Prostate gland (tissue), 2 donors: Measurements from ENCODE around the gene ZNF182. TPM values are rescaled to one million over a fixed set of nuclear protein-coding genes. Genes with fewer than 3 reads are reported as not detected.
"Not testable (repeated sequence)": the region's sequence is repeated elsewhere in the genome, so short reads cannot be mapped to it uniquely, and the experiment has no call there.

Experiments used
- DNase-seq: peaks from one replicate; pipeline ENCODE4 v3.0.0-alpha.2; 2019; ENCODE audit warnings: low spot score
- H3K27ac ChIP-seq, 2 donors: fragments of 200-600 bp; sonication (generic); 2 replicates each; pipeline ENCODE4 v1.5.1; 2017 to 2019
- H3K27me3 ChIP-seq: fragments of 200-600 bp; sonication (generic); replicated peaks from 2 replicates; pipeline ENCODE4 v1.5.1; 2019; ENCODE audit not compliant: insufficient read depth
- H3K36me3 ChIP-seq, 2 donors: fragments of 200-600 bp; sonication (generic); 1 replicate in 1 of 2; 2 replicates in 1 of 2; pipeline versions ENCODE4 v1.5.1 to v1.8.1; 2017 to 2019
- H3K4me1 ChIP-seq: fragments of 200-600 bp; sonication (generic); replicated peaks from 2 replicates; pipeline ENCODE4 v1.5.1; 2019
- H3K4me3 ChIP-seq, 2 donors: fragments of 200-600 bp; sonication (generic); 2 replicates each; pipeline ENCODE4 v1.5.1; 2017 to 2019
- H3K9me3 ChIP-seq: fragments of 200-600 bp; sonication (generic); 2 replicates; pipeline ENCODE4 v1.5.1; 2017
- CTCF ChIP-seq, 4 experiments: fragments of 200-600 bp in 2 of 4; fragments of 450-650 bp in 2 of 4; sonication (generic) in 2 of 4; IDR thresholded peaks; 1 replicate in 3 of 4; 2 replicates in 1 of 4; pipeline ENCODE4 v1.5.1; 2016 to 2019; ENCODE audit warnings: antibody characterized with exemption in 4 of 4, mild to moderate bottlenecking in 2 of 4, moderate library complexity in 2 of 4
- POLR2A ChIP-seq: fragments of 450-650 bp; IDR thresholded peaks from one replicate; pipeline ENCODE4 v1.6.1; 2016; ENCODE audit warnings: antibody characterized with exemption, mild to moderate bottlenecking
- POLR2AphosphoS5 ChIP-seq: sonication (generic); formaldehyde crosslinking; IDR thresholded peaks from one replicate; pipeline ENCODE4 v1.6.1; 2017; ENCODE audit warnings: antibody characterized with exemption
- WGBS: methylation state at CpG from one replicate; pipeline ENCODE4 v1.1.5; 2018; 5-methylcytosine and 5-hydroxymethylcytosine counted together
- intact Hi-C: fragments of 100-400 bp; cut with DNase I; formaldehyde crosslinking; loops from one replicate; pipeline ENCODE4 v1.14.2; 2022
- total RNA-seq, 2 donors: library from RNA; depleted of rRNA; stranded (reverse); fragments of >200 nt; gene quantifications; one replicate each; pipeline ENCODE4 v1.1.0, GENCODE V29; 2016

ZNF182 gene
- total RNA-seq, 2 donors from 2014 or later, result 5.6 to 6.5 TPM

- intact Hi-C loops, result no loop called here
- 84% methylated on average over 2 of the region's 2 CpGs for WGBS
- TF ChIP-seq POLR2A (no peak), CTCF (IDR thresholded peaks at IDR 0.05) (no peak), POLR2AphosphoS5 (no peak)
Measured at GRCh38 chrX:47960406-47960805, 43.4 kb downstream of the ZNF182 start.

GRCh38 chrX:47958761-47959342 is 44.9 kb downstream of the ZNF182 start:
- no peaks in the 10 kb centered on the region for H3K9me3 ChIP-seq
- no peak for DNase-seq
- WGBS, result 10% methylated on average over 2 of the region's 4 CpGs
- TF ChIP-seq POLR2AphosphoS5 (no peak), CTCF (IDR thresholded peaks at IDR 0.05) (no peak), POLR2A (no peak)
- intact Hi-C loops, result no loop called here
- H3K36me3 ChIP-seq, result no peaks in the 10 kb centered on the region
- no peak overlapping the region for H3K4me3 ChIP-seq
- no peaks in the 10 kb centered on the region for H3K4me1 ChIP-seq
- H3K27me3 ChIP-seq, result no peaks in the 10 kb centered on the region
- no peak overlapping the region for H3K27ac ChIP-seq

More at GRCh38 chrX:47960406-47960805, 43.4 kb downstream of the ZNF182 start:
- no peaks in the 10 kb centered on the region for H3K27me3 ChIP-seq
- no peaks in the 10 kb centered on the region for H3K36me3 ChIP-seq
- no peak overlapping the region for H3K4me3 ChIP-seq
- H3K9me3 ChIP-seq, result no peaks in the 10 kb centered on the region
- no peaks in the 10 kb centered on the region for H3K4me1 ChIP-seq
- no peak for DNase-seq
- no peak overlapping the region for H3K27ac ChIP-seq

GRCh38 chrX:47958206-47958605 is 45.6 kb downstream of the ZNF182 start:
- H3K4me3 ChIP-seq, intact Hi-C loops, H3K36me3 ChIP-seq, H3K27me3 ChIP-seq, DNase-seq, H3K27ac ChIP-seq, H3K4me1 ChIP-seq, H3K9me3 ChIP-seq: not testable (repeated sequence)
- 95% methylated on average over 3 of the region's 4 CpGs for WGBS

DNA sequence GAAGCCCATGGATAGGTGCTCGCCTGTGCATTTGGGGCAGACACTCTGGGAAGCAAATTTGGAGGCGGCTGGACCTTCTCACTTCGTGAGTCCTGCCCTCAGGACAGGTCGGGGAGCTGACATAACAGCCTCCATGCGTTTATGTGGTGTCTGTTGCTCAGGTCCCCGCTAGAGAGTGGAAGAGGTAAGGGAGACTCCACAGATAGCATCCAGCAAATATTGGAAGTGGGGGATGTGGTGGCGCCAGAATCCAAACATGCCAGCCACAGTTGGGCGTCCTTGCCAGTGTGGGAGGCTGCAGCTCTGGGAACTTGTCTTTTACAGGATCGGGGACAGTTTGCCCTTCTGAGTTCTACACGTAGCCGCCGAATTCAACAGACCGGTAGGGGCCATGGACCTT is 47.8 kb downstream of the ZNF182 start:
- H3K9me3 ChIP-seq, result no peaks in the 10 kb centered on the region
- DNase-seq, result no peak
- no peak overlapping the region for H3K27ac ChIP-seq
- no peaks in the 10 kb centered on the region for H3K36me3 ChIP-seq
- no peaks in the 10 kb centered on the region for H3K27me3 ChIP-seq
- intact Hi-C loops, result no loop called here
- no peaks in the 10 kb centered on the region for H3K4me1 ChIP-seq
- no peak overlapping the region for H3K4me3 ChIP-seq
- 89% methylated on average over 10 of the region's 13 CpGs for WGBS
- TF ChIP-seq CTCF (IDR thresholded peaks at IDR 0.05), result no peak
- TF ChIP-seq POLR2AphosphoS5, result no peak
- no peak for TF ChIP-seq POLR2A

DNA sequence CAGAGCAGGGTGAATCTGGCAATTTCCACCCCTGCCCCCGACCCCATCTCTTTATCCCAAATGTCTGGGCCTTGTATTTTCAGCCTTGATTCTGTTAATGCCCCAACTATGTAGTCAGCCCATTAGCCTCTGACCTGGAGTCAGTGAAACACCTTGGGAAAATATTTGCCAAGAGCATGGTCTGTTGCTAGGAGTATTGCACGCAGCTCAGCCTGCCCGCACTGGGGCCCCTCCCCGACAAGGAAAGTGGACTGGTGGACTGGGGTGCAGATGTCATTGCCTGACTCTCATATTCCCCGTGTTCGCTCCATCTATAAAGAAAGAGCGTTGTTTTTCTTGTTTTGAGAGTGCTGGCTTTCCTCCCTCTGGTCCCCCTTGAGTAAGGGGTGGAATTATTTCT is 48.5 kb downstream of the ZNF182 start:
- H3K9me3 ChIP-seq, H3K4me1 ChIP-seq, H3K4me3 ChIP-seq, H3K27me3 ChIP-seq, H3K27ac ChIP-seq, H3K36me3 ChIP-seq, DNase-seq, intact Hi-C loops: not testable (repeated sequence)
- 75% methylated on average over 5 of the region's 7 CpGs for WGBS

DNA sequence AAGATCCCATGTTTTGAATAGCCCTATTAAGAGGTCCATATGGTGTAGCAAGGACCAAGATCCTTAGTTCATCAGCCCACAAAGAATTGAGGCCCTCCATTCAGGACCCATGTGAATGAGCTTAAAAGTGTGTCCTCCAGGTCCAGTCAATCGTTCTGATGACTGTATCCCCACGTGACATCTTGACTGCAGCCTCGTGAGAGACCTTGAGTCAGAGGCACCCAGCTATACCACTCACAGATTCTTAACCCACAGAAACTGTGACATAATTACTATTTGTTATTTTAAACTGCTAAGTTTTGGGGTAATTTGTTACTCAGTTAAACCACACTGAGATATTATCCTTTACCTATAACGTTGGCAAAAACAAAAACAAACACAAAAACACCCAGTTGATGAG is 62.4 kb downstream of the ZNF182 start:
- Histone ChIP-seq H3K27me3 (no peaks in the 10 kb centered on the region), H3K36me3 (no peaks in the 10 kb centered on the region), H3K9me3 (no peaks in the 10 kb centered on the region), H3K4me1 (no peaks in the 10 kb centered on the region), H3K4me3 (no peak overlapping the region), H3K27ac (no peak overlapping the region)
- intact Hi-C loops, result no loop called here
- DNase-seq, result no peak
- TF ChIP-seq POLR2A (no peak), CTCF (IDR thresholded peaks at IDR 0.05) (no peak), POLR2AphosphoS5 (no peak)
- 72% methylated on average over 4 of the region's 4 CpGs for WGBS
